WTC11 (cell line): ENCODE measurements around the gene SCIN. TPM values are rescaled to one million over a fixed set of nuclear protein-coding genes. Genes with fewer than 3 reads are reported as not detected.

Source experiments
- ATAC-seq: fragments of 200-7000 bp; cut with Tn5 transposase; 2 replicates; pipeline ENCODE4 v1.10.0; 2021; ENCODE audit warnings: mild to moderate bottlenecking, moderate library complexity
- CTCF ChIA-PET: fragments of 300-600 bp; sonication (Branson Sonifier 250); formaldehyde crosslinking; loops from one replicate; lab custom pipeline; 2021; ENCODE audit warnings: antibody characterized with exemption; lab: Charles Lee
- POLR2A ChIA-PET: fragments of 350-600 bp; sonication (Branson Sonifier 250); formaldehyde crosslinking; loops from one replicate; lab custom pipeline; 2021; ENCODE audit warnings: antibody characterized with exemption; lab: Charles Lee
- DNase-seq: peaks from one replicate; pipeline ENCODE4 v3.0.0; 2021; ENCODE audit warnings: low spot score
- H3K27ac Mint-ChIP-seq: 2 replicates; pipeline ENCODE4 v1.8.0; 2021; ENCODE audit warnings: mixed read lengths
- H3K27me3 Mint-ChIP-seq: 2 replicates; pipeline ENCODE4 v1.8.0; 2021; ENCODE audit warnings: low read depth, mild to moderate bottlenecking, moderate library complexity, mixed read lengths
- H3K36me3 Mint-ChIP-seq: 2 replicates; pipeline ENCODE4 v1.8.0; 2021; ENCODE audit warnings: mixed read lengths
- H3K4me1 Mint-ChIP-seq: 2 replicates; pipeline ENCODE4 v1.8.0; 2022; ENCODE audit warnings: mixed read lengths
- H3K4me3 Mint-ChIP-seq: 2 replicates; pipeline ENCODE4 v1.8.0; 2021; ENCODE audit warnings: mild to moderate bottlenecking, moderate library complexity, mixed read lengths
- H3K9me3 Mint-ChIP-seq: 2 replicates; pipeline ENCODE4 v1.8.0; 2021; ENCODE audit warnings: mixed read lengths
- ATF3 ChIP-seq: sonication (generic); formaldehyde crosslinking; conservative IDR thresholded peaks from 2 replicates; pipeline ENCODE4 v1.8.1; 2022; ENCODE audit warnings: mild to moderate bottlenecking, missing genetic modification reagents
- CREB1 ChIP-seq: sonication (generic); formaldehyde crosslinking; IDR thresholded peaks from 2 replicates; pipeline ENCODE4 v1.8.0; 2023; ENCODE audit warnings: mild to moderate bottlenecking, missing genetic modification reagents
- E2F1 ChIP-seq: sonication (generic); formaldehyde crosslinking; IDR thresholded peaks from 2 replicates; pipeline ENCODE4 v1.8.0; 2022; ENCODE audit warnings: mild to moderate bottlenecking, missing genetic modification reagents
- ELF4 ChIP-seq: sonication (generic); formaldehyde crosslinking; IDR thresholded peaks from 2 replicates; pipeline ENCODE4 v1.8.1; 2022; ENCODE audit warnings: low read depth, mild to moderate bottlenecking, moderate library complexity, missing genetic modification reagents
- IRF1 ChIP-seq: sonication (generic); formaldehyde crosslinking; IDR thresholded peaks from 2 replicates; pipeline ENCODE4 v1.8.0; 2023; ENCODE audit warnings: missing genetic modification reagents
- IRF2 ChIP-seq: sonication (generic); formaldehyde crosslinking; IDR thresholded peaks from 2 replicates; pipeline ENCODE4 v1.8.0; 2022; ENCODE audit warnings: low read depth, missing genetic modification reagents, borderline replicate concordance
- MAX ChIP-seq: sonication (generic); formaldehyde crosslinking; IDR thresholded peaks from 2 replicates; pipeline ENCODE4 v1.8.0; 2022; ENCODE audit warnings: mild to moderate bottlenecking, missing genetic modification reagents
- MLX ChIP-seq: sonication (generic); formaldehyde crosslinking; IDR thresholded peaks from 2 replicates; pipeline ENCODE4 v1.8.1; 2023; ENCODE audit warnings: mild to moderate bottlenecking, missing genetic modification reagents, moderate library complexity
- MYBL2 ChIP-seq: sonication (generic); formaldehyde crosslinking; IDR thresholded peaks from 2 replicates; pipeline ENCODE4 v1.8.1; 2023; ENCODE audit warnings: mild to moderate bottlenecking, moderate library complexity, missing genetic modification reagents
- NR2C2 ChIP-seq: sonication (generic); formaldehyde crosslinking; IDR thresholded peaks from 2 replicates; pipeline ENCODE4 v1.8.0; 2022; ENCODE audit warnings: mild to moderate bottlenecking, missing genetic modification reagents
- OVOL2 ChIP-seq: fragments of 250-450 bp; sonication (Bioruptor Pico); IDR thresholded peaks from 2 replicates; pipeline ENCODE4 v1.9.0; 2021; ENCODE audit warnings: mild to moderate bottlenecking, borderline replicate concordance
- RORB ChIP-seq: fragments of 250-450 bp; sonication (Bioruptor Pico); IDR thresholded peaks from 2 replicates; pipeline ENCODE4 v1.9.0; 2021; ENCODE audit warnings: mild to moderate bottlenecking
- SMAD3 ChIP-seq: sonication (generic); formaldehyde crosslinking; IDR thresholded peaks from 2 replicates; pipeline ENCODE4 v1.8.0; 2022; ENCODE audit warnings: missing genetic modification reagents, mild to moderate bottlenecking, borderline replicate concordance
- SP1 ChIP-seq: sonication (generic); formaldehyde crosslinking; conservative IDR thresholded peaks from 2 replicates; pipeline ENCODE4 v1.8.1; 2022; ENCODE audit warnings: missing genetic modification reagents
- TCF7 ChIP-seq: sonication (generic); formaldehyde crosslinking; IDR thresholded peaks from 2 replicates; pipeline ENCODE4 v1.8.0; 2022; ENCODE audit warnings: mild to moderate bottlenecking, low read depth, missing genetic modification reagents, moderate library complexity
- ZBTB21 ChIP-seq: sonication (generic); formaldehyde crosslinking; IDR thresholded peaks from 2 replicates; pipeline ENCODE4 v1.8.1; 2023; ENCODE audit warnings: mild to moderate bottlenecking, missing genetic modification reagents, borderline replicate concordance
- ZNF532 ChIP-seq: fragments of 250-450 bp; sonication (Bioruptor Pico); IDR thresholded peaks from 2 replicates; pipeline ENCODE4 v1.9.0; 2021; ENCODE audit warnings: mild to moderate bottlenecking, borderline replicate concordance
- ZSCAN18 ChIP-seq: fragments of 250-450 bp; sonication (Bioruptor Pico); IDR thresholded peaks from 2 replicates; pipeline ENCODE4 v2.1.2; 2022; ENCODE audit warnings: mild to moderate bottlenecking, moderate library complexity
- total RNA-seq: library from RNA; stranded (reverse); gene quantifications from 3 replicates; pipeline ENCODE4 v1.2.3, GENCODE V29; 2021

Gene SCIN
- total RNA-seq, 1 experiment from 2014 or later, result 0.98 TPM

GRCh38 chr7:12582362-12582761 is 11.8 kb downstream of the SCIN start (continued):
- TF ChIP-seq MAX (CRISPR knock-in tag), result no peak
- no peak for TF ChIP-seq E2F1 (CRISPR knock-in tag)
- TF ChIP-seq ATF3 (CRISPR knock-in tag), result no peak
- no peak for TF ChIP-seq SMAD3 (CRISPR knock-in tag)
- no peak for TF ChIP-seq ELF4

- no peak for TF ChIP-seq TCF7 (CRISPR knock-in tag)
- TF ChIP-seq NR2C2, result no peak
- TF ChIP-seq IRF1 (CRISPR knock-in tag), result no peak
- no peak for TF ChIP-seq MLX (CRISPR knock-in tag)
- TF ChIP-seq CREB1 (CRISPR knock-in tag), result no peak
- TF ChIP-seq ZSCAN18 (CRISPR knock-in tag), result no peak
- TF ChIP-seq MAX (CRISPR knock-in tag), result no peak
- no peak for TF ChIP-seq ZBTB21
- TF ChIP-seq SP1 (CRISPR knock-in tag), result no peak
- ATAC-seq, result no peak
- no peaks in the 10 kb centered on the region for H3K4me1 Mint-ChIP-seq
- H3K4me3 Mint-ChIP-seq, result no peak overlapping the region
- DNase-seq, result no peak
- POLR2A ChIA-PET, result no interaction called here
- no peaks in the 10 kb centered on the region for H3K27me3 Mint-ChIP-seq
- H3K36me3 Mint-ChIP-seq, result no peaks in the 10 kb centered on the region
- CTCF ChIA-PET, result no interaction called here
- H3K27ac Mint-ChIP-seq, result no peak overlapping the region
- 0 out of 2 replicates have a peak, but pooled peaks cover 3% of the 10 kb centered on the region for H3K9me3 Mint-ChIP-seq
These were observed 12.7 kb downstream of the SCIN start for GRCh38 chr7:12583176-12583575.

- no peak overlapping the region for H3K4me3 Mint-ChIP-seq
- 0 out of 2 replicates have a peak, but pooled peaks cover 4% of the 10 kb centered on the region for H3K9me3 Mint-ChIP-seq
- ChIA-PET CTCF (no interaction called here), POLR2A (no interaction called here)
- DNase-seq, result no peak
- H3K27ac Mint-ChIP-seq, result no peak overlapping the region
- ATAC-seq, result no peak
- no peaks in the 10 kb centered on the region for H3K27me3 Mint-ChIP-seq
- H3K36me3 Mint-ChIP-seq, result no peaks in the 10 kb centered on the region
- no peak for TF ChIP-seq ZNF532
- no peak for TF ChIP-seq IRF2
- no peak for TF ChIP-seq OVOL2 (CRISPR knock-in tag)
- no peak for TF ChIP-seq RORB (CRISPR knock-in tag)
- no peak for TF ChIP-seq SMAD3 (CRISPR knock-in tag)
- TF ChIP-seq MYBL2 (CRISPR knock-in tag), result no peak
- no peaks in the 10 kb centered on the region for H3K4me1 Mint-ChIP-seq
These were observed 13.4 kb downstream of the SCIN start for GRCh38 chr7:12583922-12584321.
